IPS DF 4.7 (cell line): ENCODE results near the gene TXNL4A.

Experiments
- DNase-seq: peaks from one replicate; pipeline ENCODE4 v3.0.0-alpha.2; 2013; ENCODE audit warnings: low spot score; ENCODE audit errors: extremely low read depth

TXNL4A gene

GRCh38 chr18:79949697-79950487 is 38.5 kb downstream of the TXNL4A start:
- DNase-seq: no peak

- DNase-seq: no peak
Observed at GRCh38 chr18:79948719-79949411, 39.5 kb downstream of the TXNL4A start.

- no peak for DNase-seq
Observed at GRCh38 chr18:79947881-79948610, 40.3 kb downstream of the TXNL4A start.

DNA sequence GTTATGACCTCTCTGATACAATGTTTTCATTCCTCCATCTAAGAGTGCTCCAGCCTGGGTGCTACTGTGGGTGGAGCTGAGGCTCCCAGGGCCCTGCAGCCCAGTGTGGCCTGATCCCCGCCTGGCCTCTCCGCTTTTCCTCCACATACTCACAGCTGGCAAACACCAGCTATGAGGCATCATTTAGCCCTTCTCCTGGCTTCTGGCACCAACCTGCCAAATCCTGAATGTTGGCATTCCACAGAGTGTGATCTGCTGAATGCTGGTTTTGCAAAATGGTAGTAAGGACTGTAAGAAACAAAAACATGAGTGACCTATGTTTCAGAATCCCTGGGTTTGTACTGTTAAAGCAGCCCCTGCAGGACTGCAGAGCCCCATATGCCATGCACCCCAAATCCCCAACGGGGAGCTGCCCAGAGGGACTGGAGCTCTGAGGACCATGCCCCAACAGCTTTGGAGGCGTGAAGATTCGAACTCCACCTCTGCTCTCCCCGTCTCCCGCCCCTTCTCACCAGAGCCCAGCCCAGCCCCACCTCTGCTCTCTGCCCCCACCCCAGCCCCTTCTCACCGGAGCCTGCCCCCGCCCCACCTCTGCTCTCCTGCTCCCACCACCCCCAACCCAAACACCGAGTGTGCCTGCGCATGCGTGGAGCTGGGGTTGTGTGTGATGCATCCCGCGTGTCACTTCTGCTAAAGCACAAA is 41.2 kb downstream of the TXNL4A start:
- no peak for DNase-seq

DNA sequence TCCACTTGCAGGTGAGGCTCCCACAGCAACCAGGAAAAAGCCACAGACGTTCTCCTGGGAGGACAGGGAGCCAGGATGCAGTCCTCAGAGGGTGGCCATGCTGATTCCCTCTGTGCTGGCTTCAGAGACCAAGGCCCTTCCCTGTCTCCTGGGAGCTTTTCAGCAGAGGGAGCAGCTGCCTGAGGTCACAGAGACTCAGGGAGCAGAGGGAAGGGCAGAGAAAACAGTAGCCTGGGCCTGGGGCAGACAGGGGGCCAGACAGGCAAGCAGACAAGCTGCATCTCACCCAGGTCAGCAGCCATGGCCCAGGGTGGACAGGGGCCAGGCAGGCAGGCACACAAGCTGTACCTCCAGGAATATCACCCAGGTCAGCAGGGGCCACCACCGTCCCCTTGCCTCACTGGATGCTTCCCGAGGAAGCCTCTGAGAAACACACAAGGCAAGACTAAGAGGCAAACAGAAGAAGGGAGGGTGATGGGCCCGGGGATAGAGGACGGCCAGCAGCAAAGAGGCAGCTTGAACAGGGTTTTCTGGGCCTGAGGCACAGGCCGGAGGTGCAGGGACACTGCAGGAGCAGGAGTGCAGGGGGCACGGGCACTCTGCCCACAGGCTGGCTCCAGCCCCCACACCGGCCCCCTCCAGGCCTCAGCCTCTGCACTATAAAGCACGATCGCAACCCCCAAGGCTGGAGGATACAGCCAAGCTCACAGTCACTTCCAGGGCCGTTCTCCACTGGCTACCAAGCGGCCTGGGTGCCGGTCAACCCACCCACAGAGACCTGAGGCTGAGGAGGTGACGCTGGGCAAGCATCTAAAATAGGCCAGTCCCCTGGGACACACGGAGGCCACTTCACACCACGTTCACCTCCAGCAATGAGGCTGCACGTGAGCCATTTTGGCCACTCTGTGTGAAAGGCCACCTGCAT is 43.0 kb downstream of the TXNL4A start:
- no peak for DNase-seq

GRCh38 chr18:79944746-79945117 is 43.6 kb downstream of the TXNL4A start:
- DNase-seq: no peak

DNA sequence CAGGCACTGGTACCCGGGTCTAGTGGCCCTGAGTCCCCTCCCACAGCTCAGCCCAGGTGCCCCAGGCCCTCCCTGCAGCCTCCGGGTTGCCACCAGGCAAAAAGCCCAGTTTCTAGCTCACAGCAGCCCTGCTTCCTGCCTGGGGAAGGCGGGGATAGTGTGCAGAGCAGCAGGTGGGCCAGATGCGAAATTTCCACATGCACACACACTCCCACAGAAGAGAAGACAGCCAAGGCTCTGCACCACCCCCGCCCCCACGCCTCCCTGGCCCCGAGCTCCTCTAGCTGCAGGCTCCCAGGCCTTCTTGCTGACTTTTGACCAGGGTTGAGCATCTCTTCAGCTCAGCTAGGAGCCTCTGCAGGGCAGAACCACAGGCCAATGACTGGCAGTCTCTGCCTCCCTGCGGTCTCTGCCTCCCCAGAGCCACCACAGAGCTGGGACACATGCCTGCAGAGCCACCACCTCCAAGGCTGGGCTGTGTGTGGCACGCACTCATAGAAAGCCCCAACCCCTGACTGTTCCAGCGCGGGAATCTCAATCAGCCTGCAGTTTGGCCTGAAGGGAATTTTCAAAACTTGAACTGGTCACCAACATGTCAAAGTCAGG is 44.1 kb downstream of the TXNL4A start:
- no peak for DNase-seq

DNA sequence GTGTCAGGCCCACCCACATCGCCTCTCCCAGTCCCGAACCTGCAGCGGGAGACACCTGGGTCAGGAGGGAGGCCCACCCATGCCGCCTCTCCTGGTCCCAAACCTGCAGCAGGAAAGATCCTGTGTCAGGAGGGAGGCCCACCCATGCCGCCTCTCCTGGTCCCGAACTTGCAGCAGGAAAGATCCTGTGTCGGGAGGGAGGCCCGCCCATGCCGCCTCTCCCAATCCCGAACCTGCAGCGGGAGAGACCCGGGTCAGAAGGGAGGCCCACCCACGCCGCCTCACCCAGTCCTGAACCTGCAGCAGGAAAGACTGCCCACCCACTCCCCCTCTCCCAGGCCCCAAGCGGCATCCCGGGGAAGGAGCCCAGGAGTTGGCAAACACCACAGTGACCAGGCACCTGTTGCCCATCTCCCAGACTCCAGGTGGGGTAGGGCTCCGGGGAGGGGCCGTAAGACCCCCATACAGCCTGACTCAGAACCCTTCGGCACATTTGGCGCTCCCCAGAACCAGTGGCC is 44.7 kb downstream of the TXNL4A start:
- no peak for DNase-seq

DNA sequence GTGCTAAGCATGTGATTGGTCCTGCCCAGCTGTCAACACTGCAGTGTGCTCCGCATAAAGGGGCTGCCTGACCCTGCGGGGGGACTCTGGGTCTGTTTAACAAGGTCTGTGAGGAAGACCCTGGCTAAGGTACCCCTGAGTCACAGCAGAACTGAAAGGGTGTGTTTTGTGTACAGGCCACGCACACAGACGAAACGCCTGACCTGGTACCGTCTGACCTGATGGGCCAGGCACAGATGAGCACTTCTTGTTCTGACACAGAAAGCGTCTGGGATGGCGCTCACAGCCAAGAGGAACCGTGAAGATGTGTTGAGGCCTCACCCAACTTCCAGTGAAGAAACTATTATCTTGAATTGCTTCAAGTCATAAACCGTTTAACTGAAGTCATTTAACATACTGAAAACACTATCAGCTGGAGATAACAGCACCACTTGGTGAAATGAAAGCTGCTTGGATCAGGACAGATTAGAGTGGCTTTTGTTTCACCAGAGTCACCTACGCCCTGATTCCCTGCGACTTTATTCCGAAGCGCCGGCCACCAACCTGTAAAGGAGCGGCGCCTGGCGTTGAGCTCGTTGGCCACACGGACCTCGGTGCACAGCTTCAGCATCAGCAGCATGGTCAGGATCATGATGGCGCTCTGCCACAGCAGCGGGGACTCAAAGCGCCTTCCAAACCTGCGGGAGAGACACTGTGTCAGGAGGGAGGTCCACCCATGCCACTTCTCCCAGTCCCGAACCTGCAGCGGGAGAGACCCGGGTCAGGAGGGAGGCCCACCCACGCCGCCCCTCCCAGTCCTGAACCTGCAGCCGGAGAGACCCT is 45.4 kb downstream of the TXNL4A start:
- no peak for DNase-seq

DNA sequence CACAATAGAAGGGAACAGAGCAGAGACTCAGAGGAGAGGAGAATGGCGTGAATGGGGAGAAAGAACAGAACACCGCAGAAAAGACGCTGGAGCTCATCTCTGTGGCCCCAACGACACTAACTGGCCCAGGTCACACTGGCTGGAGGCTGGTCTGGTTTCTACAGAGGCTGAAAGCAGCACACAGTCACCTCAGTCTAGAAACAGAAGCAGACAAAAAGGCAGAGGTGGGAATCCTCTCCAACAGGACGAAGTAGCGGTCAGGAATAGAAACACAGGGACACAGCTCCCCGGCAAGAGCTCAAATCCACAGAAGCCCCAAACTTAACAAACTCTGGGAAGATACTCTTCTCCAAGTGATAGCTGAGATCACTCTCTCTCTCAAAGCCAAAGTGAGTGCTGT is 46.2 kb downstream of the TXNL4A start:
- DNase-seq: no peak

- no peak for DNase-seq
Observed at GRCh38 chr18:79941473-79942119, 46.8 kb downstream of the TXNL4A start.

DNA sequence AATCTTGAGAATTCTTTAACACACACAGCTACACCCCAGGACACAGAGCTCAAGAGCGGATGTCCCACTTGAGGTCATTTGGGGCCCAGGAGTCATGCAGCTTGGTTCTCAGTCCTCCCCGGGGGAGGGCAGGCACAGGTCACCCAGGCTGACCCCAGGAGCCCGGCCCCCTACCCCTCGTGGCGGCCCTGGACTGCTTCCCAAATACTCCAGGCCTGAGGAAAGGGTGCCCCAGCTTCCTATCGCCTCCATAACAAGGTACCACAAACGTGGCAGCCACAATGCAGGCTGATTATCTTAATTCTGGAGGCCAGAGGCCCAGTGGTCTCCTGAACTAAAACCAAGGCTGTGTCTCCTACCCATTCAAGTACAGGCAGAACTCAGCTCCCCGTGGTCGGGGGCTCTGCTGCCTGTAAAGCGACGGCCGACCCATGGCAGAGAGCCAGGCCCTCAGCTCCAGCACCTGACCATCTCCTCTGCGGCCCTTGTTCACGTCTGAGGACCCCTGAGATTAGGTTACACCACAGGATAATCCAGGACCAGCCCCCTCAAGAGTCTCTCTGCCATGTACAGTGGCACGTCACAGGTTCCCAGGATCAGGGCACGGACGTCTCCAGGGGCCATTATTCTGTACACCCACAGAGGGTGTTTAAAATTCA is 47.4 kb downstream of the TXNL4A start:
- no peak for DNase-seq

DNA sequence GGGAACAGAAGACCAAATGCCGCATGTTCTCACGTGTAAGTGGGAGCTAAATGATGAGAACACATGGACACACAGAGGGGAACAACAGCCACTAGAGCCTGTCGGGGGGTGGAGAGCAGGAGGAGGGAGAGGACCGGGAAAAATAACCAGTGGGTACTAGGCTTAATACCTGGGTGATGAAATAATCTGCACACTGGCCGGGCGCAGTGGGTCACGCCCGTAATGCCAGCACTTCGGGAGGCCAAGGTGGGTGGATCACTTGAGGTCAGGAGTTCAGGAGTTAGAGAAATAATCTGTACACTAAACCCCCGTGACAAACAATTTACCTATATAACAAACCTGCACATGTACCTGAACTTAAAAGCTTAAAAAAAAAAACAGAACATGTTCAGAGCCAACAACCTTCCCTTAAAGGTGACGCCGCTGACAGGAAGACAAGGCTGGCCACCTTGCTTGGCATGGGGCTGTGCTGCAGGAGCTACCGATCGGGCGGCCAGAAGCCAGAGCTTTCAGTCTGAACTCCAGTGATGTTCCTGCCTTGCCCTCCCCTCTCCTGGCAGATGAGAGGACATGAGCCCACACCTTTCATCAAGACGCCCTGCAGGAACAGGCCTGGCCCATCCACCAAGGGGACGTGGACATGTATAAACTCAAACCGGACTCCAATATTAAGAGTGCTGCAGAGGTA is 48.1 kb downstream of the TXNL4A start:
- no peak for DNase-seq

DNA sequence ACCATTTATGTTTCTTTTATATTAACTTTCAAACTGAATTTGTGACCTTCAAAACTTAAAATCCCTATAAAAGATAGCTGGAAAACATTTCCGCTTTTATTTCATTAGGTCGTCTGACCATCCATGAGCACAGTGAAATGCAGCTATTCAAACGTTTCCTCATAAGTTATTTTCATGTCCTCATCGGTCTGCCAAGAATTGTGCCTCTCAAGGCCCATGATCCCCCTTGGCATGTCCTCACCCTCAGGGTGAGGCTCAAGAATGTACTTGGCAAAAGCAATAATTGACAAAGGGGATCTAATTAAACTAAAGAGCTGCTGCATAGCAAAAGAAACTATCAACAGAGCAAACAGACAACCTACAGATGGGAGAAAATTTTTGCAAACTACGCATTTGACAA is 49.3 kb downstream of the TXNL4A start:
- DNase-seq: no peak

GRCh38 chr18:79938196-79938595 is 50.2 kb downstream of the TXNL4A start:
- DNase-seq: no peak

- no peak for DNase-seq
Observed at GRCh38 chr18:79937103-79937860, 51.1 kb downstream of the TXNL4A start.

- no peak for DNase-seq
Observed at GRCh38 chr18:79936641-79937040, 51.7 kb downstream of the TXNL4A start.
